MV-4-11 (cell line): ENCODE data around the gene ADAMTS15.

ENCODE experiments used
- DNase-seq: peaks from one replicate; lab custom pipeline; 2025; lab: John Stamatoyannopoulos, UW

The ADAMTS15 gene

GRCh38 chr11:130459521-130459920, 11.1 kb downstream of the ADAMTS15 start:
- DNase-seq = no peak

GRCh38 chr11:130462101-130462885, 13.8 kb downstream of the ADAMTS15 start:
- no peak for DNase-seq

- no peak for DNase-seq
Observed at GRCh38 chr11:130462931-130463330, 14.5 kb downstream of the ADAMTS15 start.

GRCh38 chr11:130464291-130464812, 15.9 kb downstream of the ADAMTS15 start:
- DNase-seq = no peak

- DNase-seq = peak; percentile 83
Observed at GRCh38 chr11:130465263-130465662, 16.8 kb downstream of the ADAMTS15 start.

- peak; percentile 75 for DNase-seq
Observed at GRCh38 chr11:130467116-130467900, 18.9 kb downstream of the ADAMTS15 start.

- DNase-seq = no peak
Observed at GRCh38 chr11:130469181-130469580, 20.7 kb downstream of the ADAMTS15 start.

GRCh38 chr11:130470832-130471706, 22.6 kb downstream of the ADAMTS15 start:
- DNase-seq = no peak

GRCh38 chr11:130471731-130472433, 23.4 kb downstream of the ADAMTS15 start:
- no peak for DNase-seq

- DNase-seq = no peak
Observed at GRCh38 chr11:130472434-130472961, 24.1 kb downstream of the ADAMTS15 start.

- no peak for DNase-seq
Observed at GRCh38 chr11:130473056-130473794, 24.8 kb downstream of the ADAMTS15 start.

- no peak for DNase-seq
Observed at GRCh38 chr11:130473795-130474377, 25.4 kb downstream of the ADAMTS15 start.

- DNase-seq = no peak
Observed at GRCh38 chr11:130474637-130475400, 26.4 kb downstream of the ADAMTS15 start.

- no peak for DNase-seq
Observed at GRCh38 chr11:130475426-130476053, 27.1 kb downstream of the ADAMTS15 start.

- no peak for DNase-seq
Observed at GRCh38 chr11:130476200-130476921, 27.9 kb downstream of the ADAMTS15 start.

- DNase-seq = no peak
Observed at GRCh38 chr11:130476922-130477491, 28.6 kb downstream of the ADAMTS15 start.

GRCh38 chr11:130477586-130478203, 29.2 kb downstream of the ADAMTS15 start:
- no peak for DNase-seq
